Motor neuron (in vitro differentiated cells): ENCODE data around the gene TEDC2. TPM values are rescaled to one million over a fixed set of nuclear protein-coding genes. Genes with fewer than 3 reads are reported as not detected.

Experiments
- ATAC-seq, 8 experiments: fragments of 200-7000 bp; cut with Tn5 transposase; replicated peaks in 6 of 8; 2 replicates each; pipeline ENCODE4 v1.8.0; 2021; ENCODE audit warnings: mild to moderate bottlenecking in 8 of 8, moderate library complexity in 8 of 8
- H3K27ac ChIP-seq, 2 donors: fragments of 250-450 bp; sonication (Bioruptor Pico); 2 replicates each; pipeline ENCODE4 v1.9.0; 2021; ENCODE audit warnings: antibody characterized with exemption in 2 of 2, mild to moderate bottlenecking in 2 of 2, moderate library complexity in 1 of 2
- H3K4me1 ChIP-seq, 2 donors: fragments of 250-450 bp; sonication (Bioruptor Pico); replicated peaks in 1 of 2; 2 replicates each; pipeline ENCODE4 v1.6.1; 2021; ENCODE audit warnings: antibody characterized with exemption in 2 of 2, mild to moderate bottlenecking in 2 of 2, moderate library complexity in 1 of 2
- H3K4me3 ChIP-seq, 5 donors: fragments of 250-450 bp; sonication (Bioruptor Pico); 2 replicates each; pipeline ENCODE4 v1.9.0; 2021; ENCODE audit warnings: antibody characterized with exemption in 5 of 5, mild to moderate bottlenecking in 5 of 5, moderate library complexity in 4 of 5
- WGBS, 10 experiments: fragments of 450-650 bp; shearing (Covaris generic); methylation state at CpG; one replicate each; pipeline ENCODE4 v1.0.0; 2022; 5-methylcytosine and 5-hydroxymethylcytosine counted together
- in situ Hi-C, 9 experiments: fragments of 400-800 bp; cut with MboI; loops; one replicate each; pipeline ENCODE4 v1.15.0; 2021; ENCODE audit warnings: low sequenced_read_pairs in 9 of 9, low pct_unique_long_range_greater_than_20kb in 2 of 9; ENCODE audit not compliant: unreplicated experiment in 9 of 9
- total RNA-seq, 8 experiments: library from RNA; unstranded; fragments of 300-600 nt; gene quantifications; 2 replicates each; pipeline versions ENCODE4 v1.2.3 to v1.2.4, GENCODE V29; 2022

TEDC2 gene
- total RNA-seq, 8 experiments from 2014 or later, result 0.61 to 26.8 (median 10.0) TPM

DNA sequence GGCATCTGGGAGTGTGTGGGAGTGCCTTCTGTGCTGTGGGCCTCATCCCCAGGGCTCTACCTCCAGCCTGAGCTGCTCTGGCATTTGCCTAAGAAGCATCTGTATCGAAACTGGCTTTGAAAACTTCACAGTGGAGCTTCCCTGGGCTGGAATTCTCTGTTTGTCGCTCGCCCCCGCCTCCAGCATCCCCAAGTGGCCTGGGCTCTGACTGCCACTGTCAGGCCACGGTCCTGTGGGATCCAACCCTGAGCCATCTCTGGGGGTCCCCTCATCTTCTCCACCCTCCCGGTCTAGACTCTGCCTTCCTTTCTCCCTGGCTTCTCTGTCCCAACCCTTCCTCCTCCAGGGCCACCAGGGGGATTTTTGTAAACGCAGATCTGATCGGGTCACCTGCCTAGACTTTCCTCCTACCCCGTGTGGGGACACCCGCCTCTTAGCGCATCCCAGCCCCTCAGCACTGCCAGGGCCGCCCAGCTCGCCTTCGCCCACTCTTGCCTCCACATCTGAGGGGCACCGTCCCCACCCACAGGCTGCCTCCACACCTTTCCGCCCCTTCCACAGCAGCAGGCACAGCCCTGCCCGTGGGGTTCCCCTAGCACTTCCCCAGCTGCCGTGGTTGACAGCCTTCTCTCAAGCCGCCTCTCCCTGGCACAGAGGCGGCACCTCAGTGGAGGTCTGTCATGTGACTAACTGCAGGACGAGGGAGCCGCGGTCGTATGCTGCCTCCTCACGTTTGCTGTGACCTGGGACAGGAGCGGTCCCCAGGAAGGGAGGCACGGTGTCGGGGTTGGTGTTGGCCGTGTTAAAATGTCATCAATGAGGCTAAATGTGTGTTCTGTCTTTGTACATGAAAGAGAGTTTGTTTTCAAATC is 27.0 kb downstream of the TEDC2 start:
- H3K4me3 ChIP-seq, result no peak overlapping the region
- 23 to 100% (median 55%) methylated on average over 4 to 13 of the region's 29 CpGs; no CpG with 5 or more reads in 6 of the 10 experiments for WGBS, 10 experiments
- in situ Hi-C loops, result loop anchor here in 1 of 9 experiments (25.0 kb wide), 1 partner anchor 150 kb away; the partner anchor contains the start of gene ABCA3

GRCh38 chr16:2487517-2487842 is 27.6 kb downstream of the TEDC2 start:
- H3K4me1 ChIP-seq, result peaks cover 3 to 15% of the 10 kb centered on the region in 2 donors
- in situ Hi-C loops, result loop anchor here in 1 of 9 experiments (25.0 kb wide), 1 partner anchor 150 kb away; the partner anchor contains the start of gene ABCA3
- H3K27ac ChIP-seq, result no peak overlapping the region
- 20 to 100% (median 81%) methylated on average over 1 to 5 of the region's 8 CpGs; no CpG with 5 or more reads in 6 of the 10 experiments for WGBS, 10 experiments
- peak in 1 of 8 experiments; percentile 6 for ATAC-seq
- H3K4me3 ChIP-seq, result no peak overlapping the region

More for the DNA sequence above, 27.0 kb downstream of the TEDC2 start:
- Histone ChIP-seq H3K4me1 (peaks cover 3 to 15% of the 10 kb centered on the region in 2 donors), H3K27ac (no peak overlapping the region)
- peak in 7 of 8 experiments; percentile 5 to 81 (median 76) for ATAC-seq

GRCh38 chr16:2487903-2488531 is 28.1 kb downstream of the TEDC2 start:
- 60 to 100% (median 83%) methylated on average over 1 to 4 of the region's 15 CpGs; no CpG with 5 or more reads in 1 of the 10 experiments for WGBS, 10 experiments
- ATAC-seq, result peak in 1 of 8 experiments; percentile 18
- in situ Hi-C loops, result loop anchor here in 1 of 9 experiments (25.0 kb wide), 1 partner anchor 151 kb away; the partner anchor contains the start of gene ABCA3
- Histone ChIP-seq H3K4me3 (no peak overlapping the region), H3K4me1 (peaks cover 3 to 15% of the 10 kb centered on the region in 2 donors), H3K27ac (no peak overlapping the region)

- WGBS, 10 experiments, result 83 to 97% (median 89%) methylated on average over 2 to 7 of the region's 16 CpGs; no CpG with 5 or more reads in 4 of the 10 experiments
- H3K4me1 ChIP-seq, result peaks cover 3 to 15% of the 10 kb centered on the region in 2 donors
- no peak overlapping the region for H3K4me3 ChIP-seq
- no peak for ATAC-seq
- in situ Hi-C loops, result loop anchor here in 1 of 9 experiments (25.0 kb wide), 1 partner anchor 152 kb away; the partner anchor contains the start of gene ABCA3
- no peak overlapping the region for H3K27ac ChIP-seq
Measured at GRCh38 chr16:2489581-2489980, 29.7 kb downstream of the TEDC2 start.

DNA sequence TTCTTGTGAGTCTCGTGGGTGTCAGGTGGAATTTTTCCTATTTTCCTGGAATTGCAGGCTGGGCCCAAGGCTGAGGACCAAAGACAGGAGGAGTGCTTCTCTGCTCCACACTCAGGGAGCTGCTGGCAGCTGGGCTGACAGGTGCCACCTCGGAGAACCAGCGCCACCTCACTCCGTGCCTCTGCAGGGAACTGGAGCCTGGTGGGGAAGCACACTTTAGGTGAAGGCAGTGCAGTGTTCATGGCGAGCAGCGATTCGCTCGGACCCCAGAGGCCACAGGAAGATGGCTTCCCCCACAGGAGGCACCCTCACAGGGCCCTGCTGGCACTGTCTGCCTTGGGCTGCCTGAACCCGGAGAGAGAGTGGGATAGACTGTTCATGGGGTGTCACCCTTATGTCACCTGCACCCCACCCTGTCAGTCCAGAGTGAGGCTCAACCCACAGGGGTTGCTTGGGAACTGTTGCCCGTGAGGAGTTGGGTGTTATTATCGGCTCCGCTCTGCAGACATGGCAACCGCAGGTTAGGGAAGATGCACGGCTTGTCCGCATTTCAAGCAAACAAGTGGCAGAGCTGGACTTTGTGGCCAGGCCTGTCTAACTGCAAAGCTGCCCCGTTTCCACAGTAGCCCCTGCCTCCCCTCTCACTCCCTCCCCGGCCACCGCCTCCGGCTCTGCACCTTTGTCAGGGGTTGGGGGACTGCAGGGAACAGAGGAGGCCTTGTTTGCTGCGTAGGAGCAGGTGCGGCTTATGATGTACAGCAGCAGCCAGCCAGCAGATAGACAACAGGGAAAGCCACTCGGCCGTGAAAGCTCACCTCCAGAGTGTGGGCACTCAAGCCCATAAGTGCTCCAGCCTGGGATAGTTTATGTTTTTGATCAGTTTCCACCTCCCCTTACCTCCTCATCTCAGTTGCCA is 30.5 kb downstream of the TEDC2 start:
- in situ Hi-C loops, result loop anchor here in 1 of 9 experiments (25.0 kb wide), 1 partner anchor 153 kb away; the partner anchor contains the start of gene ABCA3
- H3K4me3 ChIP-seq, result no peak overlapping the region
- no peak overlapping the region for H3K27ac ChIP-seq
- WGBS, 10 experiments, result 40 to 96% (median 88%) methylated on average over 1 to 9 of the region's 23 CpGs; no CpG with 5 or more reads in 7 of the 10 experiments
- peaks cover 0 to 6% of the 10 kb centered on the region in 2 donors for H3K4me1 ChIP-seq
- peak in 1 of 8 experiments; percentile 44 for ATAC-seq

GRCh38 chr16:2492292-2492691 is 32.4 kb downstream of the TEDC2 start:
- Histone ChIP-seq H3K4me1 (peaks cover 8 to 10% of the 10 kb centered on the region in 2 donors), H3K27ac (no peak overlapping the region), H3K4me3 (no peak overlapping the region)
- ATAC-seq, result no peak
- in situ Hi-C loops, result loop anchor here in 1 of 9 experiments (25.0 kb wide), 1 partner anchor 155 kb away; the partner anchor contains the start of gene ABCA3
- 84 to 96% (median 90%) methylated on average over 4 to 10 of the region's 13 CpGs; no CpG with 5 or more reads in 4 of the 10 experiments for WGBS, 10 experiments

DNA sequence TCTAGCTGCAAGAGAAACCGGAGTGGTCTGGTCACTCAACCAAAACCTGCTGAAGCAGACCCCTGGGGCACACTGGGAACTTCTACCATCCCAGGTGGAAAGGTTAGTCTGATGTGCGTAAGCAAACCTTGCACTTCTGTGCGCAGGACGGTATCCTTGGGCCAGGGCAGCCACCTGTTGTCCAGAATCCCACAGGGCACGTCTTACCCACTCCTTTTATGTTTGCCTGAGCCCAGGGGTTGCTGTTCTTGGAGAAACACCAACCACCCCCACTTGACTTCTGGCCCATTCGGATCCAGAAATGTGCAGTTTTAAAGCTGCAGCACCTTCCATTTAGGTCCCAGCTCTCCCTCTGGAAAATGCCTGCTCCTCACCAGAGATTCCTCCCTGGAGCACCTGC is 33.7 kb downstream of the TEDC2 start:
- Histone ChIP-seq H3K4me1 (peaks cover 14 to 15% of the 10 kb centered on the region in 2 donors), H3K27ac (no peak overlapping the region), H3K4me3 (no peak overlapping the region)
- in situ Hi-C loops, result loop anchor here in 1 of 9 experiments (25.0 kb wide), 1 partner anchor 156 kb away; the partner anchor contains the start of gene ABCA3
- 60 to 100% (median 100%) methylated on average over 1 to 5 of the region's 6 CpGs; no CpG with 5 or more reads in 2 of the 10 experiments for WGBS, 10 experiments
- ATAC-seq, result no peak

GRCh38 chr16:2494616-2495015 is 34.7 kb downstream of the TEDC2 start:
- 67 to 100% (median 93%) methylated on average over 1 to 5 of the region's 5 CpGs; no CpG with 5 or more reads in 2 of the 10 experiments for WGBS, 10 experiments
- in situ Hi-C loops, result loop anchor here in 1 of 9 experiments (25.0 kb wide), 1 partner anchor 157 kb away; the partner anchor contains the start of gene ABCA3
- no peak for ATAC-seq

DNA sequence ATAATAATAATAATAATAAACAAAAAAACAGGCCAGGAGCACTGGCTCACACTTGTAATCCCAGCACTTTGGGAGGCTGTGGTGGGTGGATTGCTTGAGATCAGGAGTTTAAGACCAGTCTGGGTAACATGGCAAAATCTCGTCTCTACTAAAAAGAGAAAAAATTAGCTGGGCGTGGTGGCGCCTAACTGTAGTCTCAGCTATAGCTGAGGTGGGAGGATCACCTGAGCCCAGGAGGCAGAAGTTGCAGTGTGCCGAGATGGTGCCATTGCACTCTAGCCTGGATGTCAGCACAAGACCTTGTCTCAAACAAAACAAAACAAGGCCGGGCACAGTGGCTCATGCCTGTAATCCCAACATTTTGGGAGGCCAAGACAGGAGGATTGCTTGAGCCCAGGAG is 35.1 kb downstream of the TEDC2 start:
- WGBS, 10 experiments, result 87 to 100% (median 100%) methylated on average over 1 to 4 of the region's 5 CpGs; no CpG with 5 or more reads in 4 of the 10 experiments
- in situ Hi-C loops, result loop anchor here in 1 of 9 experiments (25.0 kb wide), 1 partner anchor 158 kb away; the partner anchor contains the start of gene ABCA3

More at GRCh38 chr16:2494616-2495015, 34.7 kb downstream of the TEDC2 start:
- Histone ChIP-seq H3K4me3 (no peak overlapping the region), H3K27ac (no peak overlapping the region), H3K4me1 (peaks cover 14 to 15% of the 10 kb centered on the region in 2 donors)

GRCh38 chr16:2496223-2497115 is 36.6 kb downstream of the TEDC2 start:
- 89 to 100% (median 96%) methylated on average over 1 to 28 of the region's 62 CpGs; no CpG with 5 or more reads in 4 of the 10 experiments for WGBS, 10 experiments
- no peak overlapping the region for H3K4me3 ChIP-seq
- in situ Hi-C loops, result loop anchor here in 1 of 9 experiments (25.0 kb wide), 1 partner anchor 159 kb away; the partner anchor contains the start of gene ABCA3
- no peak for ATAC-seq
- H3K27ac ChIP-seq, result peak overlapping the region; percentile 61 to 85
- H3K4me1 ChIP-seq, result peaks cover 16 to 18% of the 10 kb centered on the region in 2 donors

More for the DNA sequence above, 35.1 kb downstream of the TEDC2 start:
- ATAC-seq, result no peak
- Histone ChIP-seq H3K4me1 (peaks cover 14 to 15% of the 10 kb centered on the region in 2 donors), H3K27ac (no peak overlapping the region), H3K4me3 (no peak overlapping the region)
